Right atrium auricular region (tissue), 2 donors: ENCODE results near the gene FUCA2. TPM values are rescaled to one million over a fixed set of nuclear protein-coding genes. Genes with fewer than 3 reads are reported as not detected.

Experiments used
- DNase-seq: peaks from one replicate; pipeline ENCODE4 v3.0.0-alpha.2; 2019; ENCODE audit warnings: low spot score
- H3K27ac ChIP-seq, 2 donors: fragments of 200-600 bp; sonication (generic); 1 replicate in 1 of 2; 2 replicates in 1 of 2; pipeline ENCODE4 v1.5.1; 2016 to 2019
- H3K27me3 ChIP-seq, 2 donors: fragments of 200-600 bp; sonication (generic); one replicate each; pipeline versions ENCODE4 v1.5.1 to v1.6.0; 2017 to 2019
- H3K36me3 ChIP-seq: fragments of 200-600 bp; sonication (generic); one replicate; pipeline ENCODE4 v1.5.1; 2016
- H3K4me1 ChIP-seq, 2 donors: fragments of 200-600 bp; sonication (generic); one replicate each; pipeline versions ENCODE4 v1.5.1 to v1.6.0; 2017 to 2019
- H3K4me3 ChIP-seq, 2 donors: fragments of 200-600 bp; sonication (generic); 1 replicate in 1 of 2; 2 replicates in 1 of 2; pipeline ENCODE4 v1.5.1; 2017 to 2019; ENCODE audit warnings: mild to moderate bottlenecking in 1 of 2, moderate library complexity in 1 of 2
- H3K9me3 ChIP-seq, 2 donors: fragments of 200-600 bp; sonication (generic); one replicate each; pipeline ENCODE4 v1.5.1; 2019
- total RNA-seq, 2 donors: library from RNA; depleted of rRNA; stranded (reverse); fragments of >200 nt; gene quantifications; one replicate each; pipeline ENCODE4 v1.1.0, GENCODE V29; 2016
- TF ChIP-seq, protein P1 (sequence below), 2 donors: fragments of 200-600 bp; sonication (generic); IDR thresholded peaks; one replicate each; pipeline ENCODE4 v1.5.1; 2019; ENCODE audit warnings: antibody characterized with exemption in 2 of 2

FUCA2 gene
- total RNA-seq, 2 donors from 2014 or later: 17.3 to 27.3 TPM

DNA sequence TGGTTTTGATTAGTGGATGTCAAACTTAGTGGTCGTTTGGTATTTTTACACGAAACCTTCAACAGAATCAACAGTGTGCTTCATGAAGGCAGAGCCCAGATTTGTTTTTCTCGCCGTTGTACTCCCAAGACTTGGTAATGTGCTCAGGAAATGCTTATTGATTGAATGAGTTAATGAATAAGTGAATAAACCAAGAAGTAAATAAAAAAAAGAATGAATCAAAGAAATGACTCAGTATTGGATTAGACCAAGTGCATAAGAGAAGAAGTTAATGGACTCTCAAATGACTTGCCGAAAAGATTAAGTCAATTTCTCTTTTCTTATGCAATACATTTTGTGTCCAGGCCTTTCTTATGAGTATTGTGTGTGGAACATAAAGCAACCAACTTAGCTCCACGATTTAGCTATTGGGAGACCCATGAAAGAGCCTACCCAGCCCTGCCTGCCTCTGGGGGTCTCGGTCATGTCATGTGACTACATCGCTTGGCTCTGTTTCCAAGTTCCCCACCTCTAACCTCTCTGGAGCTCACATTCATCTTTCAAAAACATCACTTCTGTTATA, 10.6 kb upstream of the FUCA2 start:
- Histone ChIP-seq H3K4me1 (no peaks in the 10 kb centered on the region), H3K36me3 (no peaks in the 10 kb centered on the region), H3K9me3 (no peaks in the 10 kb centered on the region), H3K27me3 (no peaks in the 10 kb centered on the region), H3K4me3 (no peak overlapping the region), H3K27ac (no peak overlapping the region)
- DNase-seq: no peak
- TF ChIP-seq, protein P1, sequence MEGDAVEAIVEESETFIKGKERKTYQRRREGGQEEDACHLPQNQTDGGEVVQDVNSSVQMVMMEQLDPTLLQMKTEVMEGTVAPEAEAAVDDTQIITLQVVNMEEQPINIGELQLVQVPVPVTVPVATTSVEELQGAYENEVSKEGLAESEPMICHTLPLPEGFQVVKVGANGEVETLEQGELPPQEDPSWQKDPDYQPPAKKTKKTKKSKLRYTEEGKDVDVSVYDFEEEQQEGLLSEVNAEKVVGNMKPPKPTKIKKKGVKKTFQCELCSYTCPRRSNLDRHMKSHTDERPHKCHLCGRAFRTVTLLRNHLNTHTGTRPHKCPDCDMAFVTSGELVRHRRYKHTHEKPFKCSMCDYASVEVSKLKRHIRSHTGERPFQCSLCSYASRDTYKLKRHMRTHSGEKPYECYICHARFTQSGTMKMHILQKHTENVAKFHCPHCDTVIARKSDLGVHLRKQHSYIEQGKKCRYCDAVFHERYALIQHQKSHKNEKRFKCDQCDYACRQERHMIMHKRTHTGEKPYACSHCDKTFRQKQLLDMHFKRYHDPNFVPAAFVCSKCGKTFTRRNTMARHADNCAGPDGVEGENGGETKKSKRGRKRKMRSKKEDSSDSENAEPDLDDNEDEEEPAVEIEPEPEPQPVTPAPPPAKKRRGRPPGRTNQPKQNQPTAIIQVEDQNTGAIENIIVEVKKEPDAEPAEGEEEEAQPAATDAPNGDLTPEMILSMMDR (IDR thresholded peaks at IDR 0.05): no peak

DNA sequence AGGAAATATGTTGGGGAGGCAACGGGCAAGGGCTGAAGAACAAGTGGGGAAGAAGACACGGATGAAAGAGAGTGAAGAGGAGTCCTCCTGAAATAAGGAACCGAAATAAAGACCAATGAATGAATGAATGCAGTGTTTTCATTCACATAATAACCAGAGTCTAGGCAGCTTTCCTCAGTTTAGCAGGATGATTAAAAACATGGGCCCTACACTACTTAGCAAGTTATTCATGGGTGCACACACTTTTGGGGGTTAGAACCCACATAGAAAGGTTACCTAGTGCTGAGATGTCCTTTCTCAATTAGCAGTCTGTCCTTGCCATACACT, 5.9 kb upstream of the FUCA2 start:
- DNase-seq: no peak
- Histone ChIP-seq H3K4me1 (peaks cover 0 to 21% of the 10 kb centered on the region in 2 donors), H3K4me3 (no peak overlapping the region), H3K9me3 (no peaks in the 10 kb centered on the region), H3K27ac (no peak overlapping the region), H3K36me3 (no peaks in the 10 kb centered on the region), H3K27me3 (no peaks in the 10 kb centered on the region)
- TF ChIP-seq, protein P1 (IDR thresholded peaks at IDR 0.05): no peak

DNA sequence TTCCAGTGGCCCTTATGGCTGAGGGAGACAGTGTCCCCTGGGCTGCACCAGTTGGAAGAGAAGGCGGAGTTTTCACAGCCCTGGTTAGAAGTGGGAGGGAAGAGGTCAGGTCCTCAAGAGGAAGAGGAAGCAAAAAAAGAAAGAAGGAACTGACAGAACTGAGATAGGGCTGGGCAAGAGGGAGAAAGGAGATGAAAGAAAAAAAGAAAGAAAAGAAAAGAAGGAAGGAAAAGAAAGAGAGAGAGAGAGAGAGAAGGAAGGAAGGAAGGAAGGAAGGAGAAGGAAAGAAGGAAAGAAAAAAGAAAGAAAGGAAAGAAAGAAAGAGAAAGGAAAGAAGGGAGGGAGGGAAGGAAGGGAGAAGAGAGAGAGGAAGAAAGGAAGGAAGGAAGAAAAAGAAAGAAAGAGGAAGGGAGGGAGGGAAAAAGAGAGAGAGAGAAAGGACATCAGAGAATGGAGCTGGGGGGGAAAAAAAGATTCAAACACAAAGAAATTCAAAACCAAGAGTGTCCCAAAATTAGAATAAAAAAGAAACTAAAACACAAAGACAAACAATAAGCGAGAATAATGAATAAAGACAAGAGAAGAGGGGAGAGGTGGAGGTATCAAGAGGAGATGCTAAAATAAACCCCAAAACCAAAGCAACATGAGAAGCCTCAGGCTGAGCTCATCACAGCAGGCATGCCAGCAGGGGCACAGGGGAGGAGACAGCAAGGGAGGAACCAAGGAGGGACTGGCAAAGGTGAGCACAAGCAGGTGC, 5.3 kb upstream of the FUCA2 start:
- no peak for DNase-seq
- no peaks in the 10 kb centered on the region for H3K27me3 ChIP-seq
- TF ChIP-seq, protein P1 (IDR thresholded peaks at IDR 0.05): no peak
- H3K9me3 ChIP-seq: no peaks in the 10 kb centered on the region
- no peak overlapping the region for H3K4me3 ChIP-seq
- H3K4me1 ChIP-seq: peaks cover 0 to 25% of the 10 kb centered on the region in 2 donors
- H3K36me3 ChIP-seq: no peaks in the 10 kb centered on the region
- no peak overlapping the region for H3K27ac ChIP-seq

DNA sequence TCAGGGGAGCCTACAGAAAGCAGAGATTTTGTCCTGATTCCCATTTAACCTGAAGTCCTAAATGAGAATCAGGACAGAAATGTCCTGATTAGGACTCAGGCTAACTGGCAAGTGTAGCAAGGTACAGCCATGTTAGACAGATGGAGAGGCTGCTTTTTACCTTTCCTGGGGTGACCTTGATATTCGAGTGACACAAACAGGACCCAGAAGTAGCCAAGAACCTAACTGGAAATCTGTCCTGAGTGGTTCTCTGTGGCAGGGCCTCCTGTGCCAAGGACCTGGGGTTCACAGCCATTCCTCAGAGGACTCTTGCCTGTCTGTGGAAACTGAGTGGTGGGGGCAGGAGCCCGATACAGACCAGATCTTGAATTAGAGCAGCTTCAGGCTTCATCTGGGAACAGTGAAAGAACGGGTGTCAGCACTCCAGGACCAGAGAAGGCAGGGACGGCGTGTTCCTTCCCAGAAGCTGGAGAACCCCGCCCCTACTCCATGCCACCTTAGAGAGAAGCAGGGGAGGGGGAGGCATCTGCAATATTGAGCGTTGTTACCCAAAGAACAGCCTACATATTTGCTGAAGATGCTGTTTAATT, 4.3 kb upstream of the FUCA2 start:
- Histone ChIP-seq H3K4me3 (no peak overlapping the region), H3K9me3 (no peaks in the 10 kb centered on the region), H3K27me3 (no peaks in the 10 kb centered on the region), H3K36me3 (no peaks in the 10 kb centered on the region), H3K4me1 (peaks cover 0 to 28% of the 10 kb centered on the region in 2 donors), H3K27ac (peak overlapping the region; percentile 52 to 75)
- TF ChIP-seq, protein P1 (IDR thresholded peaks at IDR 0.05): no peak
- no peak for DNase-seq

DNA sequence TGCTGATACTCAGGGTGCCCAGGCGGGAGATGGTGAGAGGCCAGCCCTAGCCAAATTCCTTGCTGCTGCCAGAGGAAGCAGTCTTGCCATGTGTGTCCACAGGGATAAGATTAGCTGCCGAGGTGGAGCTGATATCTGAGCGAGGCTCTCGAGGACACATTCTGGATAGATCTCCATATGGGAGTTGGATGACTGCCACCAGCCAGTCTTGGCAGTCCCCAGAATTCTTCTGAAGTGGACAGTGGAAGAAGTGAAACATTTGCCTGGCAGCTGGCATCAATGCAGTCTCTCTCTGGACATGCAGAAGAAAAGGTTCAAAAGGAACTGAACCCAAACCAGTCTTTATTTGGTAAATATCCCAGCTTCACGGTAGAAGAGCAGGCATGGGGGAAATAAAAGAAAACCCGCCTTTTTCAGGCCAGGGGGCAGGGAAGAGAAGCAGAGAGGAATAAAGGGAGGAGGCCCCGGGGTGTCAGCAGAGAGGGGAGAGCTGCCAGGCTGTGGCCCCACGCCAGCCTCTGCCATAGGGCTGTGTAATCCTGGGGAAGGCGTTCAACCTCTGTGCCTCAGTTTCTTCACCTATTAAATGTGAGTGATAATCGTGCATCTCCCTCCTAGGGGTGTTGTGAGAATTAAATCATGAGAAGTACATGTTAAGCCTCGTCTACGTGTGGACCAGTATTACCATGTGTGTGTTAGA, 3.7 kb upstream of the FUCA2 start:
- TF ChIP-seq, protein P1 (IDR thresholded peaks at IDR 0.05): no peak
- Histone ChIP-seq H3K4me3 (no peak overlapping the region), H3K36me3 (no peaks in the 10 kb centered on the region), H3K4me1 (peaks cover 0 to 35% of the 10 kb centered on the region in 2 donors), H3K9me3 (no peaks in the 10 kb centered on the region), H3K27ac (peak overlapping the region; percentile 52 to 75), H3K27me3 (no peaks in the 10 kb centered on the region)
- DNase-seq: peak; percentile 77
